GM10847 (cell line): ENCODE measurements around the gene EPHB2.

ENCODE experiments used
- POLR2A ChIP-seq: IDR thresholded peaks from 2 replicates; pipeline ENCODE4 v1.6.1; 2011; ENCODE audit not compliant: insufficient read length; ENCODE audit errors: extremely low read depth

EPHB2 gene

GRCh38 chr1:22753481-22753971, 42.9 kb downstream of the EPHB2 start:
- TF ChIP-seq POLR2A: no peak

GRCh38 chr1:22754106-22754768, 43.6 kb downstream of the EPHB2 start:
- no peak for TF ChIP-seq POLR2A

GRCh38 chr1:22754824-22755223, 44.2 kb downstream of the EPHB2 start:
- TF ChIP-seq POLR2A: no peak

- TF ChIP-seq POLR2A: no peak
These were observed 45.0 kb downstream of the EPHB2 start for GRCh38 chr1:22755641-22756040.

GRCh38 chr1:22756125-22756735, 45.6 kb downstream of the EPHB2 start:
- TF ChIP-seq POLR2A: no peak

GRCh38 chr1:22760455-22760854, 49.8 kb downstream of the EPHB2 start:
- TF ChIP-seq POLR2A: no peak

- no peak for TF ChIP-seq POLR2A
These were observed 50.5 kb downstream of the EPHB2 start for GRCh38 chr1:22761101-22761500.

- no peak for TF ChIP-seq POLR2A
These were observed 51.2 kb downstream of the EPHB2 start for GRCh38 chr1:22761821-22762220.

- no peak for TF ChIP-seq POLR2A
These were observed 53.0 kb downstream of the EPHB2 start for GRCh38 chr1:22763487-22764200.

GRCh38 chr1:22767852-22768251, 57.2 kb downstream of the EPHB2 start:
- no peak for TF ChIP-seq POLR2A

- no peak for TF ChIP-seq POLR2A
These were observed 59.3 kb downstream of the EPHB2 start for GRCh38 chr1:22769932-22770331.

GRCh38 chr1:22772014-22772413, 61.4 kb downstream of the EPHB2 start:
- no peak for TF ChIP-seq POLR2A

GRCh38 chr1:22773981-22774832, 63.6 kb downstream of the EPHB2 start:
- no peak for TF ChIP-seq POLR2A

- no peak for TF ChIP-seq POLR2A
These were observed 64.2 kb downstream of the EPHB2 start for GRCh38 chr1:22774833-22775182.

- no peak for TF ChIP-seq POLR2A
These were observed 64.8 kb downstream of the EPHB2 start for GRCh38 chr1:22775478-22775877.
